Heart left ventricle (tissue), 16 donors: ENCODE measurements around the gene GTF3A. TPM values are rescaled to one million over a fixed set of nuclear protein-coding genes. Genes with fewer than 3 reads are reported as not detected.

Experiments used
- ATAC-seq, 4 donors: fragments of 200-7000 bp; cut with Tn5 transposase; one replicate each; pipeline ENCODE4 v1.9.1; 2020 to 2022; ENCODE audit warnings: moderate library complexity in 4 of 4, mild to moderate bottlenecking in 3 of 4, moderate number of reproducible peaks in 1 of 4
- DNase-seq, 5 donors: peaks; one replicate each; pipeline ENCODE4 v3.0.0-alpha.2; 2020
- H3K27ac ChIP-seq, 12 donors: fragments of 200-600 bp; sonication (generic) in 4 of 12; one replicate each; pipeline versions ENCODE4 v1.5.0 to v1.8.0; 2016 to 2022; ENCODE audit warnings: mild to moderate bottlenecking in 2 of 12
- H3K27me3 ChIP-seq, 9 donors: fragments of 200-600 bp; sonication (generic) in 2 of 9; one replicate each; pipeline versions ENCODE4 v1.5.1 to v1.8.0; 2016 to 2022; ENCODE audit warnings: mild to moderate bottlenecking in 3 of 9
- H3K36me3 ChIP-seq, 9 donors: fragments of 200-600 bp; sonication (generic) in 2 of 9; one replicate each; pipeline versions ENCODE4 v1.5.0 to v1.8.0; 2018 to 2022; ENCODE audit warnings: mild to moderate bottlenecking in 2 of 9
- H3K4me1 ChIP-seq, 12 donors: fragments of 200-600 bp; sonication (generic) in 4 of 12; one replicate each; pipeline versions ENCODE4 v1.5.0 to v1.8.0; 2016 to 2022; ENCODE audit warnings: mild to moderate bottlenecking in 3 of 12
- H3K4me3 ChIP-seq, 12 donors: fragments of 200-600 bp; sonication (generic) in 4 of 12; one replicate each; pipeline versions ENCODE4 v1.5.0 to v1.8.0; 2017 to 2022; ENCODE audit warnings: mild to moderate bottlenecking in 9 of 12, moderate library complexity in 4 of 12
- H3K9me3 ChIP-seq, 12 donors: fragments of 200-600 bp; sonication (generic) in 4 of 12; one replicate each; pipeline versions ENCODE4 v1.5.0 to v1.8.0; 2016 to 2022; ENCODE audit warnings: mild to moderate bottlenecking in 1 of 12
- POLR2A ChIP-seq, 2 donors: fragments of 450-650 bp; IDR thresholded peaks; one replicate each; pipeline ENCODE4 v1.6.1; 2017; ENCODE audit warnings: antibody characterized with exemption in 2 of 2, mild to moderate bottlenecking in 2 of 2, moderate library complexity in 2 of 2
- WGBS, 4 donors: extraction: QIAGEN DNeasy Blood & Tissue Kit in 2 of 4; methylation state at CpG; one replicate each; pipeline versions ENCODE4 v1.1.5 to v1.1.7; 2013 to 2018; 5-methylcytosine and 5-hydroxymethylcytosine counted together
- intact Hi-C, 10 donors: fragments of 100-400 bp; cut with DNase I; formaldehyde crosslinking; loops; one replicate each; pipeline versions ENCODE4 v1.11.1 to v1.14.2; 2022
- polyA plus RNA-seq, 2 donors: library from polyadenylated mRNA; stranded (reverse); fragments of 200-250 nt; gene quantifications; one replicate each; pipeline ENCODE4 v1.2.3, GENCODE V29; 2013
- total RNA-seq, 9 donors: library from RNA; depleted of rRNA in 2 of 9; stranded (reverse); fragments of >200 nt in 2 of 9; fragmentation: NEBNext Ultra II Directional in 3 of 9; extraction: Animal tissue kit (Norgen Biotek cat#: 25700) in 3 of 9; gene quantifications; one replicate each; pipeline versions ENCODE4 v1.1.0 to v1.2.4, GENCODE V29; 2016 to 2023
- TF ChIP-seq, protein P1 (sequence below), 12 donors: fragments of 200-600 bp; sonication (generic) in 4 of 12; IDR thresholded peaks; one replicate each; pipeline versions ENCODE4 v1.5.0 to v1.8.0; 2018 to 2022; ENCODE audit warnings: antibody characterized with exemption in 12 of 12, mild to moderate bottlenecking in 5 of 12
- donor health status: ischemic (EF 13 %, LVEDD 7.1; RV severe dilation, severe dysfunction).
- donor health status: healthy with polysubstance abuse.
- donor health status: DM: no; HTN: yes; CAD: no.
- donor health status: DM: no; HTN: no; CAD: no.
- donor health status: ischemic (EF 25% LVEDD 6.9; RV normal size, moderate dysfunction).
- donor health status: ischemic (EF 25% LVEDD 5.7; RV mildly dilated, moderate dysfunction).
- donor health status: healthy.
- donor health status: DM: yes; HTN: yes; CAD: no.
- donor health status: ischemic (EF 35%, LVEDD 5.7; RV mildly dilated, moderate dysfunction).
- donor health status: nonischemic (EF 11% LVEDD 7.7; RV severe dilation, severe dysfunction).
- donor health status: DM: yes; HTN: yes; CAD: no.
- donor health status: PGD.
- donor health status: ischemic (EF 29% LVEDD 5.4; RV normal size, mild dysfunction).
- donor health status: nonischemic (EF 23%, LVEDD 6.1; RV moderate dilation, normal function).

GTF3A gene
- total and polyA plus RNA-seq, 11 donors = 138 to 593 (median 201) TPM

- Histone ChIP-seq H3K9me3 (no peaks in the 10 kb centered on the region), H3K4me3 (no peak overlapping the region), H3K27me3 (peaks cover 0 to 8% (median 0%) of the 10 kb centered on the region in 9 donors), H3K36me3 (no peaks in the 10 kb centered on the region), H3K4me1 (no peaks in the 10 kb centered on the region), H3K27ac (no peak overlapping the region)
- intact Hi-C loops = no loop called here
- DNase-seq (no peak), ATAC-seq (no peak)
- 60 to 73% (median 62%) methylated on average over 2 of the region's 2 CpGs for WGBS, 4 donors
- no peak for TF ChIP-seq POLR2A (IDR thresholded peaks at IDR 0.05)
- TF ChIP-seq, protein P1, sequence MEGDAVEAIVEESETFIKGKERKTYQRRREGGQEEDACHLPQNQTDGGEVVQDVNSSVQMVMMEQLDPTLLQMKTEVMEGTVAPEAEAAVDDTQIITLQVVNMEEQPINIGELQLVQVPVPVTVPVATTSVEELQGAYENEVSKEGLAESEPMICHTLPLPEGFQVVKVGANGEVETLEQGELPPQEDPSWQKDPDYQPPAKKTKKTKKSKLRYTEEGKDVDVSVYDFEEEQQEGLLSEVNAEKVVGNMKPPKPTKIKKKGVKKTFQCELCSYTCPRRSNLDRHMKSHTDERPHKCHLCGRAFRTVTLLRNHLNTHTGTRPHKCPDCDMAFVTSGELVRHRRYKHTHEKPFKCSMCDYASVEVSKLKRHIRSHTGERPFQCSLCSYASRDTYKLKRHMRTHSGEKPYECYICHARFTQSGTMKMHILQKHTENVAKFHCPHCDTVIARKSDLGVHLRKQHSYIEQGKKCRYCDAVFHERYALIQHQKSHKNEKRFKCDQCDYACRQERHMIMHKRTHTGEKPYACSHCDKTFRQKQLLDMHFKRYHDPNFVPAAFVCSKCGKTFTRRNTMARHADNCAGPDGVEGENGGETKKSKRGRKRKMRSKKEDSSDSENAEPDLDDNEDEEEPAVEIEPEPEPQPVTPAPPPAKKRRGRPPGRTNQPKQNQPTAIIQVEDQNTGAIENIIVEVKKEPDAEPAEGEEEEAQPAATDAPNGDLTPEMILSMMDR (IDR thresholded peaks at IDR 0.05) = no peak
These were observed 32.9 kb upstream of the GTF3A start for GRCh38 chr13:27391471-27391870.

DNA sequence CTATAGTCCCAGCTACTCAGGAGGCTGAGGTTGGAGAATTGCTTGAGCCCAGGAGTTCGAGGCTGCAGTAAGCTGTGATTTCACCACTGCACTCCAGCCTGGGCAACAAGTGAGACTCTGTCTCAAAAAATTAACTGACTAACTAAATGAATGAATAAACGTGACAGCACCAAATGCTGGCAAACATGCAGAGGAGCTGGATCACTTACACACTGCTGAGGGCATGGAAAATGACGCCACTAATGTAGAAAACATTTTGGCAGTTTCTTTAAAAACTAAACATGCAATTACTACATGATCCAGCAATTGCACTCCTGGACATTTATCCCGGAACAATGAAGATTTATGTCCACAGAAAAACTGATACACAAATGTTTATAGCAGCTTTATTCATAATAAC, 31.3 kb upstream of the GTF3A start:
- Histone ChIP-seq H3K4me3 (no peak overlapping the region), H3K27ac (no peak overlapping the region), H3K4me1 (no peaks in the 10 kb centered on the region), H3K9me3 (no peaks in the 10 kb centered on the region), H3K27me3 (peaks cover 0 to 9% (median 0%) of the 10 kb centered on the region in 9 donors), H3K36me3 (no peaks in the 10 kb centered on the region)
- DNase-seq (no peak), ATAC-seq (no peak)
- intact Hi-C loops = no loop called here
- 74 to 79% (median 78%) methylated on average over 4 of the region's 4 CpGs for WGBS, 4 donors
- TF ChIP-seq, protein P1 (IDR thresholded peaks at IDR 0.05) = no peak
- no peak for TF ChIP-seq POLR2A (IDR thresholded peaks at IDR 0.05)

GRCh38 chr13:27395007-27395510, 29.4 kb upstream of the GTF3A start:
- intact Hi-C loops = no loop called here
- Histone ChIP-seq H3K4me1 (no peaks in the 10 kb centered on the region), H3K4me3 (no peak overlapping the region), H3K27ac (no peak overlapping the region), H3K36me3 (no peaks in the 10 kb centered on the region), H3K9me3 (no peaks in the 10 kb centered on the region), H3K27me3 (peaks cover 0 to 9% (median 0%) of the 10 kb centered on the region in 9 donors)
- ATAC-seq (no peak), DNase-seq (no peak)
- WGBS, 4 donors = 78 to 83% (median 81%) methylated on average over 14 of the region's 14 CpGs
- TF ChIP-seq, protein P1 (IDR thresholded peaks at IDR 0.05) = no peak
- no peak for TF ChIP-seq POLR2A (IDR thresholded peaks at IDR 0.05)

GRCh38 chr13:27396252-27396846, 28.1 kb upstream of the GTF3A start:
- Histone ChIP-seq H3K4me3 (no peak overlapping the region), H3K9me3 (no peaks in the 10 kb centered on the region), H3K4me1 (peaks cover 0 to 8% (median 0%) of the 10 kb centered on the region in 12 donors), H3K27me3 (peaks cover 0 to 9% (median 0%) of the 10 kb centered on the region in 9 donors), H3K27ac (no peak overlapping the region), H3K36me3 (no peaks in the 10 kb centered on the region)
- TF ChIP-seq, protein P1 (IDR thresholded peaks at IDR 0.05) = no peak
- TF ChIP-seq POLR2A (IDR thresholded peaks at IDR 0.05) = no peak
- intact Hi-C loops = no loop called here
- DNase-seq (no peak), ATAC-seq (no peak)
- WGBS, 4 donors = 84 to 93% (median 90%) methylated on average over 7 of the region's 7 CpGs
